Medulla oblongata (tissue), 1 donor: ENCODE measurements around the gene WASHC2C.
"Not testable (repeated sequence)": the region's sequence is repeated elsewhere in the genome, so short reads cannot be mapped to it uniquely, and the experiment has no call there.

ENCODE experiments used
- DNase-seq: peaks from one replicate; pipeline ENCODE4 v3.0.0-alpha.2; 2015; ENCODE audit errors: extremely low spot score

The WASHC2C gene, protein sequence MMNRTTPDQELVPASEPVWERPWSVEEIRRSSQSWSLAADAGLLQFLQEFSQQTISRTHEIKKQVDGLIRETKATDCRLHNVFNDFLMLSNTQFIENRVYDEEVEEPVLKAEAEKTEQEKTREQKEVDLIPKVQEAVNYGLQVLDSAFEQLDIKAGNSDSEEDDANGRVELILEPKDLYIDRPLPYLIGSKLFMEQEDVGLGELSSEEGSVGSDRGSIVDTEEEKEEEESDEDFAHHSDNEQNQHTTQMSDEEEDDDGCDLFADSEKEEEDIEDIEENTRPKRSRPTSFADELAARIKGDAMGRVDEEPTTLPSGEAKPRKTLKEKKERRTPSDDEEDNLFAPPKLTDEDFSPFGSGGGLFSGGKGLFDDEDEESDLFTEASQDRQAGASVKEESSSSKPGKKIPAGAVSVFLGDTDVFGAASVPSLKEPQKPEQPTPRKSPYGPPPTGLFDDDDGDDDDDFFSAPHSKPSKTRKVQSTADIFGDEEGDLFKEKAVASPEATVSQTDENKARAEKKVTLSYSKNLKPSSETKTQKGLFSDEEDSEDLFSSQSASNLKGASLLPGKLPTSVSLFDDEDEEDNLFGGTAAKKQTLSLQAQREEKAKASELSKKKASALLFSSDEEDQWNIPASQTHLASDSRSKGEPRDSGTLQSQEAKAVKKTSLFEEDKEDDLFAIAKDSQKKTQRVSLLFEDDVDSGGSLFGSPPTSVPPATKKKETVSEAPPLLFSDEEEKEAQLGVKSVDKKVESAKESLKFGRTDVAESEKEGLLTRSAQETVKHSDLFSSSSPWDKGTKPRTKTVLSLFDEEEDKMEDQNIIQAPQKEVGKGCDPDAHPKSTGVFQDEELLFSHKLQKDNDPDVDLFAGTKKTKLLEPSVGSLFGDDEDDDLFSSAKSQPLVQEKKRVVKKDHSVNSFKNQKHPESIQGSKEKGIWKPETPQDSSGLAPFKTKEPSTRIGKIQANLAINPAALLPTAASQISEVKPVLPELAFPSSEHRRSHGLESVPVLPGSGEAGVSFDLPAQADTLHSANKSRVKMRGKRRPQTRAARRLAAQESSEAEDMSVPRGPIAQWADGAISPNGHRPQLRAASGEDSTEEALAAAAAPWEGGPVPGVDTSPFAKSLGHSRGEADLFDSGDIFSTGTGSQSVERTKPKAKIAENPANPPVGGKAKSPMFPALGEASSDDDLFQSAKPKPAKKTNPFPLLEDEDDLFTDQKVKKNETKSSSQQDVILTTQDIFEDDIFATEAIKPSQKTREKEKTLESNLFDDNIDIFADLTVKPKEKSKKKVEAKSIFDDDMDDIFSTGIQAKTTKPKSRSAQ (N-terminal part only)

DNA sequence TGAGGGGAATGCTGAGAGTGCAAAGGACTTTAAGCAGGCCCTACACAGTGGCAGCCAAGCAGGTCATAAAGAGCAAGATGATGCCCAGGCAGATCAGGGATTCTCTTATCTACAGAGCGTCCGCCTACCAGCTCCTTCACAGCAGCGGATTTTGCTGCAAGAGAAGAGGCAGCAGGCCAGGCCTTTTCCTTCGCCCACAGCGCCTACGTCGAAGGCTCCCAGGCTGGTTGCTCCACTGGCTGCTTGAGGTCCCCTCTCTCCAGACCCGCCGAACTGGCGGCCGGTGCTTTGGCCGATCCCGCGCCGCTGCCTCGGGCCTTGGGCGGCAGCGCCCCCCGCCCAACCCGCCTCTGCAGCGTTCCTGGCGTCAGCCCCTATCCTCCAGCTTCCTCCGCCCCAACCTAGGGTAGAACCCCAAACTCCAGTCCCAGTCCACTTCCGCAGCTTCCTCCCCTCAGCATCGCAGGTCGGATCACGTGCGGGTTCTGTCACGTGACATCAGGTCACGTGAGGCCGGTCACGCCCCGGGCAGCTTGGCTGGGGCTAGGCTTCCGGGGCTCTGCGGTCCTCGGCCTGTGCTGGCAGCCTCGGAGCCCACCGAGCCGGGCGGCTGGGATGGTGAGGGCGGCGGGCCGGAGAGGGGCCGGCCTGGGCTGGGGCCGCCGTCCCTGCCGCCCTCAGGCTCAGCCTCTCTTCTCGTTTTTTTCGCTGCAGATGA is at the start of gene WASHC2C:
Gene WASHC2C (plus strand): TSS at position 564 of the 718 bp plus-strand sequence. CDS start 52 bp downstream, at position 616.
- DNase-seq: peak; percentile 80

GRCh38 chr10:45678467-45678866 is 48.6 kb upstream of the WASHC2C start:
- not testable (repeated sequence) for DNase-seq

- not testable (repeated sequence) for DNase-seq
Observed at GRCh38 chr10:45710200-45710796, 16.8 kb upstream of the WASHC2C start.

GRCh38 chr10:45711223-45711622 is 15.8 kb upstream of the WASHC2C start:
- DNase-seq: not testable (repeated sequence)

DNA sequence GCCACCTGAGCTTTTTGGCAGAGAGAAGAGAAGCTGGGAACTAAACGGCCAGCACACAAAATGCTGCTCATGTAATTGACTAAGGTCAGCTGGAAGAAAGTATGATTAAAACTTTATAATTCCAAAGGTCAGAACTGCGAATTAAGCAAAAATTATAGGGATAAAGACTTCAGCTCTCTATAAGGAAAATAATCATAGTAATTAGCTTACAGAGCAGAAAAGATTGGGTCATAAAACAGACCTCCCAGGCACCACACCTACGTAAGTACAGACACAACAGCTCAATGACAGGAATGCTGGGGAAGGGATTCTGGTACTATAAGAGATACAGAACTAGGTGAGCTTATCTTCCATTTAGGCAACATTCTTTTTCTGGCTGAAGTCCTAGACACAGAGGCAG is 10.0 kb upstream of the WASHC2C start:
- not testable (repeated sequence) for DNase-seq

- not testable (repeated sequence) for DNase-seq
Observed at GRCh38 chr10:45717642-45718041, 9.4 kb upstream of the WASHC2C start.

- DNase-seq: not testable (repeated sequence)
Observed at GRCh38 chr10:45721503-45721902, 5.6 kb upstream of the WASHC2C start.

DNA sequence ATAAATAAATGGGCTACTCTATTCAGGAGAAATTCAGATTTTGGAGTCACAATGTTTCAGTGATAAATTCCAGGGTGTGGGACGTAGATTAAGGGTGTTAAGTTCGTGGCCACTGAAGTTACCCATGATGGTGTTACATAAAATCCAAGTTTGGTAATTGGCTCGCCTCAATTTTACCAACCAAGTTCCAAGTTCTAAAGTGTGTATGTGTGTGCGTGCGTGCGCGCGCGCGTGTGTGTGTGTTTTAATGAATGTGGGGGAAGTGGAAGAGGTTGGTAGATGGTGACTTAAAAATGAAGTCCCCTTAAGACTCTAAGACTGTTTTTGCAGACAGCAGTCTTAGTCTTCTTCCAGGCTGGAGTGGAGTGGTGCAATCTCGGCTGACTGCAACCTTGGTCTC is 3.2 kb upstream of the WASHC2C start:
- DNase-seq: not testable (repeated sequence)

DNA sequence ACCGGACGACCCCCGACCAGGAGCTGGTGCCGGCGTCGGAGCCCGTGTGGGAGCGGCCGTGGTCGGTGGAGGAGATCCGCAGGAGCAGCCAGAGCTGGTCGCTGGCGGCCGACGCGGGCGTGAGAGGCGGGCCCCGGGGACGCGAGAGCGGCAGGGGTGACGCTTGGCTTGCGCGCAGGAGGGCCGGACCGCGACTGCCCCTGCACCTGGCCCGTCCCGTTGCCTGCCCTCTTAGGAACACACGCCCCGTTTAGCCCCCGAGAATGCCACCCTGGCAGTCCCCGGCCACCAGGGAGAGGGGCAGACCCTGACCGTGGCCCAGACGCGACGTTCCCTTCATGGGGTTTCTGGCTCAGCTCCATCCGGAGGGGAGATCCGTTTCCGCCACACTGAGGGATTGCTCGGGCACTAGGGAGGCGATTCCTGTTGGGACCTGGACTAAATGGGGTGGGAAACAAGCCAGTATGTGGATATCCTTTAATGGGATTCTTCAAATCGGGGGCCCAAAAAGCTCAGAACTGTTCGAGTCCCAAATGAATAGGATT is 427 bp downstream of the WASHC2C start:
- DNase-seq: not testable (repeated sequence)

GRCh38 chr10:45734449-45734848 is 7.4 kb downstream of the WASHC2C start:
- DNase-seq: not testable (repeated sequence)

DNA sequence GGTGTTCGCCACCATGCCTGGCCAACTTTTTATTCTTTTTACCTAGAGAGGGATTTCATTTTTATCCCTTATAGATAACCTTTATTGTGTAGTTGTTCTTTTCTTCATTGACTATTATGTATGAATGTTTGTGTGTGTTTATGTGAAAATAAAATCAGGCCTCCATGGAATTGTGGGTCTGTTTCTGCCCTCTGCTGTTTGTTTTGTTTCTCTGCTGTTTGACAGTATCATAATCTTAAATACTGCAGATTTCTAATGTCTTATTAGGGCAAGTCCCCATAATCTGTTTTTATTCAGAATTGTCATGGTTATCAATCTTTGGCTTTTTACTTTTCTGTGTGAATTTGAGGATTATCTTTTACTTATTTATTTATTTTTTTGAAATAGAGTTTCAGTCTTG is 7.8 kb downstream of the WASHC2C start:
- DNase-seq: not testable (repeated sequence)

DNA sequence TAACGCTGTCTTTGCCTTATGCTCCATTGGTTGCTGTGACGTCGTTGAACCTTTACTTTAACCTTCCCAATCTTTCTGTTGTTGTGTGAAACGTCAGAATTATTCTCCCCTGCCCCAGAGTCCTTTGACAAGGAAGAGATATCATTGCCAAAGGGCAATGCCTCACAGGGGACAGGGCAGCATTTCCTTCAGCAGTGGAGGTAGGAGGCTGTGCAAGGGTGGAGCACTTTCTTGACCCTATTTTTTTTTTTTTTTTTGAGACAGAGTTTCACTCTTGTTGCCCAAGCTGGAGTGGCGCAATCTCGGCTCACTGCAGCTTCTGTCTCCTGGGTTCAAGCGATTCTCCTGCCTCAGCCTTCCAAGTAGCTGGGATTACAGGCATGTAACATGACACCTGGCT is 14.5 kb downstream of the WASHC2C start:
- DNase-seq: not testable (repeated sequence)

GRCh38 chr10:45742014-45742413 is 14.9 kb downstream of the WASHC2C start:
- DNase-seq: not testable (repeated sequence)

DNA sequence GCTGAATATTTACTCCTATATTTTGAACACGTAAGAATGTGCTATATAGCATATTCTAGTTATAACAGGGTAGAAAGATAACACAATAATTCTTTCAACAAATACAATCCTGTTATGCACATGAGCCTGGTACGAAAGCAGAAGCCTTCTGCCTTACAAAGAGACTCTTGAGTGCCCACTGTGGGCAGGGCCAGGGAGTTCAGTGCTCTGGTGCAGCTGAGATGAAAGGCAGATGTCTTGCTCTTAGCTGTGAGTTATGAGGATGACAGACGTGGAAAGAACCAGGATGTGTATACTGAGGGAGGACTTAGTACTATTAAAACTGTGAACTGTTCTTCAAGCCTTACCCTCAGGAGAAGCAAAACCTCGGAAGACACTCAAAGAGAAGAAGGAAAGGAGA is 24.1 kb downstream of the WASHC2C start:
- not testable (repeated sequence) for DNase-seq

DNA sequence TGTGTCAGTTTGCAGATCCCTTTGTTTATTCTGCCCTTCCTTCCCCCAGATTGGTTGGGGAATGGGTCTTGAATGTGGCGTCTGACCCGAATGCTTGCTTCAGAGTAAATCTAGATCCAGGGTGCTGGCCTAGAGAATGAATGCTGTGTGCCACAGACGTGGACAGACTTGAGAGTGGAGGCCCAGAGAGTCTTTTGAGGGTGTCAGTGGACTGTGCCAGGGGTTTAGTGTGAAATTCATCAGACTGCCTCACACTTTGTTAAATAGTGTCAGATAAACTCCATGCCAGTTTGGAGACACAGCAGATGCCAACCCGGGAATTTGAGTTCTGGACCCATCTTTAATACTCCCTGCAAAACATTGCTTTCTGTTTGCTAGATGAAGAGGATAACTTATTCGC is 25.1 kb downstream of the WASHC2C start:
- not testable (repeated sequence) for DNase-seq

GRCh38 chr10:45753979-45754495 is 27.0 kb downstream of the WASHC2C start:
- not testable (repeated sequence) for DNase-seq

- DNase-seq: not testable (repeated sequence)
Observed at GRCh38 chr10:45755083-45755482, 28.0 kb downstream of the WASHC2C start.

GRCh38 chr10:45756065-45756464 is 29.0 kb downstream of the WASHC2C start:
- not testable (repeated sequence) for DNase-seq

GRCh38 chr10:45757661-45758396 is 30.8 kb downstream of the WASHC2C start:
- DNase-seq: not testable (repeated sequence)
